ENCODE data around the gene PLCXD1.

Gene PLCXD1

DNA sequence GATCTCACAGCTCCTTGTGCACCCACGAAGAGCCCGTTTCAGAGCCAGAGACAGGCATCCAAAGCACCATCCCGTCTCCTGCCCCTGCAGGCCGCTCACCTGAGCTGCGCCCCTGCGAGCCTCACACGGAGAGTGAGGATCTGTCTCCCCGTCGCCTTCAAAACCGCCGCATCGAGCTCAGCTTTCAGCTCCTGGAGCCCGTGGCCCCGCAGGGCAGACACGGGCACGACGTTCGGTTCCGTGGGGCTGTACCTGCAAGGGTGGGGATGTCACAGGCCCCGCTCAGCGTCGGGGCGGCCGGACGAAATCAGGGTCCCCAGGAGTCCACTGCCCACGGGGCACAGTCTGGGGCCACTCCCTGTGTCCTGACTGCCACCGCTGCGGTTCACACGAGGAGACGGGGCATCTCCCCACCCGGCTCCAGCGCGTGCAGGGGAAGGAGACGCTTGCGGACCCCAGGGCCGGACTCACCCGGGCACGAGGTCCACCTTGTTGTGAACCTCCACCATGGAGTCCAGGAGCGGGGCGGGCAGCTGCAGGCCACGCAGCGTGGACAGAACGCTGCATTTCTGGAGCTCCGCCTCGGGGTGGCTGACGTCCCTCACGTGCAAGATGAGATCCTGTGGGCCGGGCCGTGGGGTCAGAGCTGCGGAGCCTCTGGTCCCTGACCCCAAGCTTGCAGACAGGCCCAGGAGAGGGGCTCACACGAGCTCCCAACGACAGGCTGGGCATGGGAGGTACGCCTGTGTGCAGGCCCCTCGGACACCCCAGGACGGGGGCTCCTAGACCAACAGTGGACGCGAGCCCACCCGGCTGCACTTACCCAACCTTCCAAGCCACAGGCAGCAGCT, 26.3 kb downstream of the PLCXD1 start:
- DNase-seq (ENCODE audit: low read depth in 1 of 2, low spot score in 1 of 2), result no peak
- no peak for TF ChIP-seq REST (IDR thresholded peaks at IDR 0.05; ENCODE audit: insufficient replicate concordance, low read depth)
- TF ChIP-seq POLR2AphosphoS5 (IDR thresholded peaks at IDR 0.05; ENCODE audit: low read depth), result no peak
- no peak for TF ChIP-seq GABPA (IDR thresholded peaks at IDR 0.05; ENCODE audit: low read depth)
- TF ChIP-seq, protein P1, sequence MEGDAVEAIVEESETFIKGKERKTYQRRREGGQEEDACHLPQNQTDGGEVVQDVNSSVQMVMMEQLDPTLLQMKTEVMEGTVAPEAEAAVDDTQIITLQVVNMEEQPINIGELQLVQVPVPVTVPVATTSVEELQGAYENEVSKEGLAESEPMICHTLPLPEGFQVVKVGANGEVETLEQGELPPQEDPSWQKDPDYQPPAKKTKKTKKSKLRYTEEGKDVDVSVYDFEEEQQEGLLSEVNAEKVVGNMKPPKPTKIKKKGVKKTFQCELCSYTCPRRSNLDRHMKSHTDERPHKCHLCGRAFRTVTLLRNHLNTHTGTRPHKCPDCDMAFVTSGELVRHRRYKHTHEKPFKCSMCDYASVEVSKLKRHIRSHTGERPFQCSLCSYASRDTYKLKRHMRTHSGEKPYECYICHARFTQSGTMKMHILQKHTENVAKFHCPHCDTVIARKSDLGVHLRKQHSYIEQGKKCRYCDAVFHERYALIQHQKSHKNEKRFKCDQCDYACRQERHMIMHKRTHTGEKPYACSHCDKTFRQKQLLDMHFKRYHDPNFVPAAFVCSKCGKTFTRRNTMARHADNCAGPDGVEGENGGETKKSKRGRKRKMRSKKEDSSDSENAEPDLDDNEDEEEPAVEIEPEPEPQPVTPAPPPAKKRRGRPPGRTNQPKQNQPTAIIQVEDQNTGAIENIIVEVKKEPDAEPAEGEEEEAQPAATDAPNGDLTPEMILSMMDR (IDR thresholded peaks at IDR 0.05; ENCODE audit: insufficient read depth, low read length), result no peak
- TF ChIP-seq SPI1 (IDR thresholded peaks at IDR 0.05; ENCODE audit: borderline replicate concordance, low read depth), result no peak
- H3K27ac ChIP-seq (replicated peaks), result no peak overlapping the region
- H3K4me3 ChIP-seq (replicated peaks; ENCODE audit: insufficient read depth, low read length), result no peak overlapping the region
- no peaks in the 10 kb centered on the region for H3K27me3 ChIP-seq (ENCODE audit: insufficient read depth, poor library complexity, severe bottlenecking)

DNA sequence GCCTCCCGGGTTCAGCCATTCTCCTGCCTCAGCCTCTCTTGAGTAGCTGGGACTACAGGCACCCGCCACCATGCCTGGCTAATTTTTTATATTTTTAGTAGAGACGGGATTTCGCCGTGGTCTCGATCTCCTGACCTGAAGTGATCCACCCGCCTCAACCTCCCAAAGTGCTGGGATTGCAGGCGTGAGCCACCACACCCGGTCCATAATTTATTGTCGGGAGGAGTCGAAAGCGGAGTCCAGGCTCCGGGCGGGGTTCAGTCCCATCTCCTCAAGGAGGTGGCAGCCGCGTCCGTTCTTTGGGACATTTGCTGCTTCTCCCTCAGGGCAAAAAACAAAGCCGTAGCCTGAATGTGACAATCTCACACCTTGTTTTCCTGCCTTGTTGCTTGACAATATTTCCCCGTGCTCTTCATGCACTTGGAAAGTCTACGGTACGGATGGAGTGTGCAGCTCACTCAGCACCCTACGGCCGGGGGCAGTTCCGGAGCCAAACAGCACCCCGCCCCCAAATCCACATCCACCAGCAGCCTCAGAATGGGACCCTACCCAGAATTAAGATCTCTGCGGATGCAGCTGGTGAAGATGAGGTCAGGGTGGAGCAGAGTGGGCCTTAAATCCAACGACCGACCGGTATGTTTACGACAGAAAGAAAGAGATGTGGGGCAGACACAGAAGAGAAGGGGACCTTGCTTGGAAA, 27.8 kb downstream of the PLCXD1 start:
- DNase-seq (ENCODE audit: low read depth in 1 of 2, low spot score in 1 of 2), result no peak
- TF ChIP-seq SPI1 (IDR thresholded peaks at IDR 0.05; ENCODE audit: borderline replicate concordance, low read depth), result no peak
- no peaks in the 10 kb centered on the region for H3K27me3 ChIP-seq (ENCODE audit: insufficient read depth, poor library complexity, severe bottlenecking)
- no peak overlapping the region for H3K27ac ChIP-seq (replicated peaks)
- H3K4me3 ChIP-seq (replicated peaks; ENCODE audit: insufficient read depth, low read length), result no peak overlapping the region

GRCh38 chrX:310621-311155, 29.5 kb downstream of the PLCXD1 start:
- no peaks in the 10 kb centered on the region for H3K27me3 ChIP-seq (ENCODE audit: insufficient read depth, poor library complexity, severe bottlenecking)
- no peak for DNase-seq (ENCODE audit: low read depth in 1 of 2, low spot score in 1 of 2)

More at GRCh38 chrX:310621-311155, 29.5 kb downstream of the PLCXD1 start:
- no peak for TF ChIP-seq REST (IDR thresholded peaks at IDR 0.05; ENCODE audit: insufficient replicate concordance, low read depth)
- Histone ChIP-seq H3K27ac (replicated peaks) (no peak overlapping the region), H3K4me3 (replicated peaks; ENCODE audit: insufficient read depth, low read length) (no peak overlapping the region)

Data from HL-60 (cell line).